Thyroid gland (tissue), 4 donors: ENCODE measurements around the gene CFDP1.

Source experiments
- POLR2A ChIP-seq, 2 donors: fragments of 450-650 bp; IDR thresholded peaks; one replicate each; pipeline ENCODE4 v1.6.1; 2017; ENCODE audit warnings: antibody characterized with exemption in 2 of 2, mild to moderate bottlenecking in 2 of 2, moderate library complexity in 1 of 2
- TF ChIP-seq, protein P1 (sequence below), 6 experiments: fragments of 200-600 bp in 3 of 6; fragments of 450-650 bp in 3 of 6; sonication (generic) in 3 of 6; IDR thresholded peaks; one replicate each; pipeline ENCODE4 v1.5.1; 2016 to 2019; ENCODE audit warnings: antibody characterized with exemption in 6 of 6, mild to moderate bottlenecking in 2 of 6, inconsistent platforms in 1 of 6, moderate library complexity in 1 of 6

DNA sequence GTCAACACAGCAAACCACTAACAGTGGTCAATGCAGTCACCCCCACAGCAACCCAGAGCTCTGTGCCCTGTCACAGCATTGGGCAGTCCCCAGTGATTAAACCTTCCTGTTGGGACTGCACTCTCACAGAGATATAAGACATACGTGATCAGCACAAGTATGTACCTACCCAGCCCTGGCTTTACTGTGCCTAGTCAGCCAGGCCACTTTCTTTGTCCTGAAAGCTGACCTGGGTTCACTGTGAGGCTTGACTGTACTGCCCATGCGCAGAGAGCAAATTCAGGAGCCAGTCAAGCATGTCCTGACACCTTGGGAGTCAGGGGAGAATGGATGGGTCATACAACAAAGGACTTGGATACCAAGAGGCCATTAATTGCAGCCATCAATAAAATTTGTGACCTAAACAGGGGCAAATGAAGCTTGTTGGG, 42.1 kb upstream of the CFDP1 start:
- TF ChIP-seq, protein P1, sequence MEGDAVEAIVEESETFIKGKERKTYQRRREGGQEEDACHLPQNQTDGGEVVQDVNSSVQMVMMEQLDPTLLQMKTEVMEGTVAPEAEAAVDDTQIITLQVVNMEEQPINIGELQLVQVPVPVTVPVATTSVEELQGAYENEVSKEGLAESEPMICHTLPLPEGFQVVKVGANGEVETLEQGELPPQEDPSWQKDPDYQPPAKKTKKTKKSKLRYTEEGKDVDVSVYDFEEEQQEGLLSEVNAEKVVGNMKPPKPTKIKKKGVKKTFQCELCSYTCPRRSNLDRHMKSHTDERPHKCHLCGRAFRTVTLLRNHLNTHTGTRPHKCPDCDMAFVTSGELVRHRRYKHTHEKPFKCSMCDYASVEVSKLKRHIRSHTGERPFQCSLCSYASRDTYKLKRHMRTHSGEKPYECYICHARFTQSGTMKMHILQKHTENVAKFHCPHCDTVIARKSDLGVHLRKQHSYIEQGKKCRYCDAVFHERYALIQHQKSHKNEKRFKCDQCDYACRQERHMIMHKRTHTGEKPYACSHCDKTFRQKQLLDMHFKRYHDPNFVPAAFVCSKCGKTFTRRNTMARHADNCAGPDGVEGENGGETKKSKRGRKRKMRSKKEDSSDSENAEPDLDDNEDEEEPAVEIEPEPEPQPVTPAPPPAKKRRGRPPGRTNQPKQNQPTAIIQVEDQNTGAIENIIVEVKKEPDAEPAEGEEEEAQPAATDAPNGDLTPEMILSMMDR (IDR thresholded peaks at IDR 0.05) = no peak
- no peak for TF ChIP-seq POLR2A (IDR thresholded peaks at IDR 0.05)
